Liver (tissue), 3 donors: Measurements from ENCODE around the gene PSMC3.

ENCODE experiments used
- CTCF ChIP-seq: fragments of 150-350 bp; IDR thresholded peaks from 2 replicates; pipeline ENCODE4 v1.5.1; 2017; ENCODE audit warnings: improper control_type of control experiment, low read depth, low read length; ENCODE audit not compliant: missing input control
- GABPA ChIP-seq, 2 donors: IDR thresholded peaks in 1 of 2; conservative IDR thresholded peaks in 1 of 2; 2 replicates each; pipeline ENCODE4 v1.6.1; 2016; ENCODE audit warnings: antibody characterized with exemption in 2 of 2, mild to moderate bottlenecking in 1 of 2, moderate library complexity in 1 of 2
- RAD21 ChIP-seq, 2 donors: IDR thresholded peaks; 2 replicates each; pipeline ENCODE4 v1.6.1; 2016; ENCODE audit warnings: antibody characterized with exemption in 2 of 2, mild to moderate bottlenecking in 2 of 2
- REST ChIP-seq: IDR thresholded peaks from 2 replicates; pipeline ENCODE4 v1.6.1; 2016; ENCODE audit warnings: antibody characterized with exemption, mild to moderate bottlenecking
- SP1 ChIP-seq: IDR thresholded peaks from 2 replicates; pipeline ENCODE4 v1.6.1; 2018; ENCODE audit warnings: antibody characterized with exemption, mild to moderate bottlenecking
- TF ChIP-seq, protein P1 (sequence below): IDR thresholded peaks from 2 replicates; pipeline ENCODE4 v1.6.1; 2016; ENCODE audit warnings: antibody characterized with exemption
- donor health status: healthy.
- donor health status: healthy.

DNA sequence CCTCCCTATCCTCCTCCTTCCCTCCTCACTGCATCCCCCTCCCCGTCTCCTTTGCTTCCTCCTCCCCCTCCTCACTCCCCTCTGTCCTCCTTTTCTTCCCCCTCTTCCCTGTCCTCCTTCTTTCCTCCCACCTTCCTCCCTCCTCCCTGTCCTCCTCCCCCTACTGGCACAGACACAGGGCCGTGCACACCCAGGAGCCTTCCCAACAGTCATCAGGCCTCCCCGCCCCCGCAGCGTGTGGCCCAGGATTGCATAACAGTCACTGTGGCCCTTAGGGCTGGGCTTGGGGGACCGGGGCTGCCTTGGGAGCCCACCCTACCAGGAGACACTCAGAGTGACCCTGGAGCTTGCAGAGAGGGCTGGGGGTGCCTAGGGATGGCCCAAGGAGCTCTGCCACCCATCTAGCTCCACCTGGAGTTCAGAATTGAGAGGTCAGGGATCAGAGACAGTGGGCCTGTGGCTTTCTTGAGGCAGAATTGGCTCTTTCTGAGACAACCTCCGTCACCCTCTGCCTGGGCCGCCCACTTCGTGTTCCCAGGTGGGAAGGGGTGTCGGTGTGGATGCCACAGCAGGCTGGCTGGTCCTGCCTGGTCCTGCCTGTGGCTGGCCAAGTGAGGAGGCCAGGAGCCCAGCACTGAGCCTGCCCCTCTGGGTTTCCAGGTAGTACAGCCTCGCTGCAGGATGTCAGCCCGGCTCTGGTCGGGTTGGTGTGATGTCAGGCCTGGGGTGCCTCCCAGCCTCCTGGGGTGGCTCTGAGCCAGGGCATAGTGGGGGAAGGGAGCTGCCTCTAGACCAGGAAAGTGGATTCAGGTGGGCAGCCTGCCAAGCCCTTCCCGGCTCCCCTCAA is 49.5 kb downstream of the PSMC3 start:
- TF ChIP-seq RAD21 (IDR thresholded peaks at IDR 0.05), result no peak
- TF ChIP-seq CTCF, result no peak
- TF ChIP-seq REST, result no peak
- TF ChIP-seq, protein P1, sequence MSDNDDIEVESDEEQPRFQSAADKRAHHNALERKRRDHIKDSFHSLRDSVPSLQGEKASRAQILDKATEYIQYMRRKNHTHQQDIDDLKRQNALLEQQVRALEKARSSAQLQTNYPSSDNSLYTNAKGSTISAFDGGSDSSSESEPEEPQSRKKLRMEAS, result no peak
- no peak for TF ChIP-seq GABPA (IDR thresholded peaks at IDR 0.05 in 1 of 2, conservative IDR thresholded peaks at IDR 0.05 in 1 of 2)
- no peak for TF ChIP-seq SP1
